Common myeloid progenitor, CD34-positive (primary cell): ENCODE data around the gene IFIT1.
"Not testable (repeated sequence)": the region's sequence is repeated elsewhere in the genome, so short reads cannot be mapped to it uniquely, and the experiment has no call there.

ENCODE experiments used
- CTCF ChIA-PET: fragments of 350-600 bp; sonication (Branson Sonifier 250); formaldehyde crosslinking; loops from one replicate; lab custom pipeline; 2021; ENCODE audit warnings: antibody characterized with exemption; lab: Charles Lee
- POLR2A ChIA-PET: fragments of 350-600 bp; sonication (Branson Sonifier 250); formaldehyde crosslinking; loops from one replicate; lab custom pipeline; 2021; ENCODE audit warnings: antibody characterized with exemption; lab: Charles Lee
- DNase-seq, 3 donors: peaks; one replicate each; pipeline versions ENCODE4 v3.0.0 to v3.0.0-alpha.2; 2013
- H3K27ac ChIP-seq, 2 experiments: 1 replicate in 1 of 2; 2 replicates in 1 of 2; pipeline ENCODE4 v1.7.0; 2013; ENCODE audit warnings: inconsistent platforms in 2 of 2, low read length in 2 of 2, mild to moderate bottlenecking in 2 of 2, low read depth in 1 of 2, moderate library complexity in 1 of 2; ENCODE audit not compliant: severe bottlenecking in 2 of 2, insufficient read depth in 1 of 2, poor library complexity in 1 of 2
- H3K27me3 ChIP-seq, 5 experiments: replicated peaks in 2 of 5; 1 replicate in 3 of 5; 2 replicates in 2 of 5; pipeline versions ENCODE4 v1.6.1 to v1.7.0; 2013; ENCODE audit warnings: low read length in 4 of 5, mild to moderate bottlenecking in 2 of 5, moderate library complexity in 2 of 5, inconsistent platforms in 1 of 5; ENCODE audit not compliant: insufficient read depth in 5 of 5, control insufficient read depth in 4 of 5
- H3K36me3 ChIP-seq, 4 experiments: 1 replicate in 2 of 4; 2 replicates in 2 of 4; pipeline versions ENCODE4 v1.6.1 to v1.7.0; 2013; ENCODE audit warnings: low read length in 3 of 4, control low read depth in 1 of 4, mild to moderate bottlenecking in 1 of 4; ENCODE audit not compliant: control insufficient read depth in 4 of 4, insufficient read depth in 4 of 4
- H3K4me1 ChIP-seq, 4 experiments: 1 replicate in 3 of 4; 2 replicates in 1 of 4; pipeline versions ENCODE4 v1.6.1 to v1.7.1; 2013; ENCODE audit warnings: low read length in 3 of 4, mild to moderate bottlenecking in 3 of 4, control low read depth in 1 of 4, inconsistent platforms in 1 of 4, moderate library complexity in 1 of 4; ENCODE audit not compliant: control insufficient read depth in 4 of 4, insufficient read depth in 4 of 4; ENCODE audit errors: control extremely low read depth in 1 of 4
- H3K4me3 ChIP-seq, 7 experiments: 1 replicate in 4 of 7; 2 replicates in 3 of 7; pipeline versions ENCODE4 v1.5.1 to v1.7.0; 2013; ENCODE audit warnings: mild to moderate bottlenecking in 7 of 7, low read length in 6 of 7, moderate library complexity in 6 of 7, inconsistent platforms in 2 of 7, low read depth in 2 of 7, control low read depth in 1 of 7; ENCODE audit not compliant: insufficient read depth in 4 of 7, control insufficient read depth in 1 of 7; ENCODE audit errors: extremely low read depth in 1 of 7
- H3K9me3 ChIP-seq, 5 experiments: 1 replicate in 4 of 5; 2 replicates in 1 of 5; pipeline versions ENCODE4 v1.6.1 to v1.7.1; 2013; ENCODE audit warnings: low read length in 4 of 5, mild to moderate bottlenecking in 2 of 5, inconsistent platforms in 1 of 5, low read depth in 1 of 5, moderate library complexity in 1 of 5; ENCODE audit not compliant: control insufficient read depth in 4 of 5, insufficient read depth in 2 of 5; ENCODE audit errors: control extremely low read depth in 1 of 5
- WGBS: methylation state at CpG from one replicate; pipeline ENCODE4 v1.1.5; 2013; ENCODE audit not compliant: insufficient coverage; 5-methylcytosine and 5-hydroxymethylcytosine counted together

IFIT1 gene

DNA sequence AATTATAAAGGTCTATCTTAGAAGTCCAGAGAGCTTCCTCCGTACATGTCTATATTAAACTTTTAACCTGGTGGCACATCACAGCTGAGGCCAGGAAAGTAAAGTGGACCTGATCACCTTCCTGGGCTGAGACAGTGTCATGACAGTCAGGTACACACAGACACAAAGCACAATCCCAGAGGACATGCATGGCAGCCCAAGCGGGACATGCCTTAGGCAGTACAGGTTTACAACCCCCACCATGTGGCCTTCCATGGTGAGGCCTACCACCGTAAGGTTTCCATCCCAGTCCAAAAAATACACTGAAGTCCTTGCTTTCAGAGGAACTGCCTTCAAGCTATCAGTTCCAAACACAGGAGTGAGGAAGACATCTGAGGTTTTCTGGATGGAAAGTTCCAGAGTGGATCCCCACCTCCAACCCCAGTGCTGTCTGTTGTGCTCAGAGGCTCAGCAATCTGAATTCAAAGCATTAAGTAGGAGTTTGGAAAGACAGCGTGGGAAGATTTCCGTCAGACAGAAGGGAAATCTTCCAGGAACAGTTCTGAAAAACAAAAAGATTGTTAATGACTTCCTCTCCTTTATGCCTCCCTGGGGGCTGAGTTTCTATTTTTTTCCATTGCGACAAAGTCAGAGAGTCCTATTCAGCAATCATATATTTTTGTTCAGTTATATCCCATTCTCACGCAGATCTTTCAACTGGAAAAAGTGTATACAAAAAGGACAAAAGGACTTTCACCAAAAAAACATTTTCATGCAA is 44.5 kb upstream of the IFIT1 start:
- Histone ChIP-seq H3K27ac (no peak overlapping the region), H3K9me3 (no peaks in the 10 kb centered on the region), H3K36me3 (no peaks in the 10 kb centered on the region), H3K4me1 (peaks cover 6 to 32% (median 20%) of the 10 kb centered on the region in 4 experiments), H3K4me3 (no peak overlapping the region), H3K27me3 (no peaks in the 10 kb centered on the region)
- 65% methylated on average over 5 of the region's 7 CpGs for WGBS
- POLR2A ChIA-PET: no interaction called here
- CTCF ChIA-PET: interaction anchor here (1.0 to 3.3 kb wide), 3 partner anchors 15 to 21 kb away, joined by 3 to 12 read pairs (median 4); no protein-coding TSS in a partner anchor
- no peak for DNase-seq

GRCh38 chr10:89348481-89348880 is 43.9 kb upstream of the IFIT1 start:
- H3K4me1 ChIP-seq: peaks cover 6 to 32% (median 21%) of the 10 kb centered on the region in 4 experiments
- ChIA-PET CTCF (interaction anchor here (1.0 to 3.3 kb wide), 4 partner anchors 14 to 21 kb away, joined by 3 to 12 read pairs (median 4); no protein-coding TSS in a partner anchor), POLR2A (interaction anchor here (0.5 kb wide), 1 partner anchor 295 kb away, joined by 4 read pairs; no protein-coding TSS in a partner anchor)
- H3K9me3 ChIP-seq: peaks cover 0 to under 1% (median 0%) of the 10 kb centered on the region in 5 experiments
- no peak overlapping the region for H3K4me3 ChIP-seq
- no peaks in the 10 kb centered on the region for H3K27me3 ChIP-seq
- DNase-seq: peak in 1 of 3 donors; percentile 33
- no peaks in the 10 kb centered on the region for H3K36me3 ChIP-seq
- no peak overlapping the region for H3K27ac ChIP-seq
- WGBS: 65% methylated on average over 5 of the region's 5 CpGs

DNA sequence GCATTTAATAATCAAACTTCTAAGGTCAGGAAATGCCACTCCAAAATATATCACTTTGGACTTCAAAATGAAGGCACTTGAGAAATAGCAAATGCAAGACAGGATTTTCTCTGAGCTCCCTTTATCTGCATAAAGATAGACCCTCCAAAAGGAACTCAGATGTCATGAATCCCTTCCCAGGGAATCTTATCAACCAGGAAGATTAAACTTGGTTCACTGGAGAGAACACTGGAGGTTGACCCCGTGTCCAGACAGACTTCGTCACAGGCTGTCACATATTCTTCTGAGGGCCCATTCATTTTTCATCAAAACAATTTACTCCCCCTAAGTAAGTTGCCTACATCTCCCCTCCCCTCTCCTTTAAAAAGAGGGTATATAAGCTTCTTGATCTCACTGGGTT is 43.4 kb upstream of the IFIT1 start:
- no peaks in the 10 kb centered on the region for H3K36me3 ChIP-seq
- ChIA-PET CTCF (interaction anchor here (1.0 to 3.3 kb wide), 3 partner anchors 16 to 20 kb away, joined by 3 to 12 read pairs (median 3); no protein-coding TSS in a partner anchor), POLR2A (interaction anchor here (0.5 kb wide), 1 partner anchor 295 kb away, joined by 4 read pairs; no protein-coding TSS in a partner anchor)
- no peaks in the 10 kb centered on the region for H3K27me3 ChIP-seq
- WGBS: 94% methylated on average over 2 of the region's 2 CpGs
- H3K4me3 ChIP-seq: no peak overlapping the region
- peaks cover 0 to 5% (median 3%) of the 10 kb centered on the region in 5 experiments for H3K9me3 ChIP-seq
- H3K4me1 ChIP-seq: peaks cover 6 to 32% (median 21%) of the 10 kb centered on the region in 4 experiments
- no peak for DNase-seq
- no peak overlapping the region for H3K27ac ChIP-seq

- WGBS: 42% methylated on average over 4 of the region's 7 CpGs
- ChIA-PET POLR2A (interaction anchor here (0.6 kb wide), 1 partner anchor 49 kb away, joined by 4 read pairs; no protein-coding TSS in a partner anchor), CTCF (interaction anchor here (2.5 kb wide), 1 partner anchor 11 kb away, joined by 15 read pairs; no protein-coding TSS in a partner anchor)
- not testable (repeated sequence) for H3K9me3 ChIP-seq, H3K27me3 ChIP-seq, H3K36me3 ChIP-seq
- DNase-seq: peak in 2 of 3 donors; percentile 38 to 66
- Histone ChIP-seq H3K4me3 (peak overlapping the region in 2 of 7 experiments; percentile 10 to 21), H3K4me1 (peaks cover 6 to 32% (median 21%) of the 10 kb centered on the region in 4 experiments), H3K27ac (peak overlapping the region; percentile 44 to 61)
Observed at GRCh38 chr10:89350631-89351315, 41.6 kb upstream of the IFIT1 start.

DNA sequence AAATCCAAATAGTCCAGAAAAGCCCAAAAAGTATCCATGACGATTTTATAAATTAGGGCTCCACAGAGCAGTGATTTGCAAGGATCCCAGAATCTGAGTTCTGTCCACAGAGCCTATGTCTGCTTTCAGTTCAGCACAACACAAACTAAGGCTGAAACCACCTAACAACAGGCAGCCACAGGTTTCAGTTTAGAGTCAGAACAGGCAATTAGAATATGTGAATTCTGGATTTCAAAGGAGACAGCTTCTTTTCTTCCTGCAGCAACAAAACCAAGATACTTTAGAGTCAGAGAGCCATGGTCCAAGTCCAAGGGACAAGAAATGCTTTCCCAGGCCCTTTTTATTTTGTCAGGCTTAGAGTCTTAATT is 41.0 kb upstream of the IFIT1 start:
- ChIA-PET CTCF (interaction anchor here (2.5 kb wide), 1 partner anchor 11 kb away, joined by 15 read pairs; no protein-coding TSS in a partner anchor), POLR2A (interaction anchor here (0.6 kb wide), 1 partner anchor 50 kb away, joined by 4 read pairs; no protein-coding TSS in a partner anchor)
- peaks cover 0 to 10% (median 5%) of the 10 kb centered on the region in 5 experiments for H3K9me3 ChIP-seq
- no peaks in the 10 kb centered on the region for H3K27me3 ChIP-seq
- DNase-seq: peak in 2 of 3 donors; percentile 43 to 57
- H3K27ac ChIP-seq: no peak overlapping the region
- 100% methylated on average over 1 of the region's 1 CpG for WGBS
- H3K4me3 ChIP-seq: no peak overlapping the region
- H3K36me3 ChIP-seq: no peaks in the 10 kb centered on the region
- H3K4me1 ChIP-seq: peaks cover 6 to 30% (median 21%) of the 10 kb centered on the region in 4 experiments

DNA sequence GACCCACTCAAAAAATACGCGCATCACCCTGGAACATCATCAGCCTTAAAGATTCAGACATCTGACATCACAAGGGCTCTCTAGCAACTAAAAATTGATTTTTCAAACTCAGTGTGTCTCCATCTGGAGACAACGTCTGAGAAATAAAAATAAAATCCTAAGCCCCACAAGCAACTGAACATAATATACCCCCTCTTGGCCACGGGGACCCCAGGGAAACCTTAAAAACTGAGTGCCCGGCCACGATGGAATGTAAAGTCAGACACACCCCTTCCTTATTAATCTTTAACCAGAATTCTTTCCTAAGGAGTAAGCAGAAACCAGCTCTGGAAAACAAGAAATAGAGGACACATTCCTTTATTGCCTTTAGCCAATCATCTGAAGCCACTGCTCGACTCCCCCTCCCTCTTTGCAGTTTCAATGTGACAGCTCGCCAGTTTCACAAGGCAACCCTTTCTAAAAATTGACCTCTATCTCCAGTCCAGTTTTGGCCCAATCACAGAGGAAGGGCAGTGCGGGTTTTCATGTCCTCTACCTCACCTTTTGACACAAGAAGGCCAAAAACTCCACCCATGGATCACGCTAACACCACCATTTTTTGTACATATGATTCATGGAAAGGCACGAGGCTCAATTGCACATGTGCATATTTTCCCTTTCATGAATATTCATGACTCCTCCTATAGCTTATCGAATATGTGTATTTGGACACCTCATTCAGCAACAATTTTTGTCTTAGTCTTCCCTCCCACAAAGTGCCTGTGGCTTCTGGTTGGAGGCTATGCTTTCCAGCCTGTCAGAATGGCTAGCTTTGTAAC is 40.4 kb upstream of the IFIT1 start:
- H3K27me3 ChIP-seq: no peaks in the 10 kb centered on the region
- no peaks in the 10 kb centered on the region for H3K36me3 ChIP-seq
- no peak overlapping the region for H3K4me3 ChIP-seq
- H3K9me3 ChIP-seq: peaks cover 0 to 10% (median 5%) of the 10 kb centered on the region in 5 experiments
- CTCF ChIA-PET: interaction anchor here (1.2 to 2.5 kb wide), 3 partner anchors 10 to 18 kb away, joined by 3 to 15 read pairs (median 4); no protein-coding TSS in a partner anchor
- no peak overlapping the region for H3K27ac ChIP-seq
- no peak for DNase-seq
- POLR2A ChIA-PET: interaction anchor here (0.6 kb wide), 1 partner anchor 50 kb away, joined by 4 read pairs; no protein-coding TSS in a partner anchor
- WGBS: 94% methylated on average over 10 of the region's 12 CpGs
- peaks cover 2 to 30% (median 20%) of the 10 kb centered on the region in 4 experiments for H3K4me1 ChIP-seq
